GM18909 (cell line): Measurements from ENCODE around the gene ANK3.

Experiments used
- ATAC-seq: cut with Tn5 transposase; IDR thresholded peaks from one replicate; pipeline ENCODE4 v1.9.1; 2021; ENCODE audit warnings: mild to moderate bottlenecking; ENCODE audit not compliant: unreplicated experiment, poor library complexity

Gene ANK3

DNA sequence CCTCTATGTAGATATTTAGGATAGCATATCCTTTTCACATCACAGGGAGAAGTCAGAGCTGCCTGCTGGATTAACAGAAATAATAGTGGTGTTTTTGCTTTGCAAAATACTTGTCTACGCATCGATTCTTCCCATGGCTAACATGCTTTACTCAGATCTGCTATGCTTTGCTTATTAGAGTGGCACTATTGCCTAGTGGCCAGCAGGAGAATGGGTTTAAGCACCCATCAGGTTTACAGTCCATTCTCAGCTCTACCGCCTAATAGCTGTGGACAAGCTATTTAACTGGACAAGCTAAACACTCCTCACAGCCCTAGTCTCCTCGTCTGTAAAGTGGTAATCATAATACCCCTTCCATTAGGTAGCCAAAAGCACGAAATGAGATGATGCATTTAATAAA lies 265.1 kb downstream of the ANK3 start:
- no peak for ATAC-seq

DNA sequence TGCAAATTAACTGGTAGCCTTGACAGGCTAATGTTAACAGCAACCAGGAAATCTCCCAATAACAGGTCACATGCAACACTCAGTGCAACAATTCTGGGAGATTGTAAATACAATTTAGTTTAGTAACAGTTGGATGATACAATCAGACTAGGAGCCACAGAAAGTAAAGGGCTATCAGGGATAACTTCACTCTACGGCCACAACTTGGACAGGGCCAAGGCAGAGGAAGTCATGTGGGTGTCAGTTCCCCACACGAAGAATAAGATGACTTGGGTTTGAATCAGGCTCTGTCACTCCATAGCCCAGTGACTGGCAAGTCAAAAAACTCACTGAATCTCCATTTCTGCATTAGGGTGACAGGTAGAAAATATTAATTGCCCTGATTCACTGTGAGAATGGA lies 266.0 kb downstream of the ANK3 start:
- ATAC-seq = no peak

DNA sequence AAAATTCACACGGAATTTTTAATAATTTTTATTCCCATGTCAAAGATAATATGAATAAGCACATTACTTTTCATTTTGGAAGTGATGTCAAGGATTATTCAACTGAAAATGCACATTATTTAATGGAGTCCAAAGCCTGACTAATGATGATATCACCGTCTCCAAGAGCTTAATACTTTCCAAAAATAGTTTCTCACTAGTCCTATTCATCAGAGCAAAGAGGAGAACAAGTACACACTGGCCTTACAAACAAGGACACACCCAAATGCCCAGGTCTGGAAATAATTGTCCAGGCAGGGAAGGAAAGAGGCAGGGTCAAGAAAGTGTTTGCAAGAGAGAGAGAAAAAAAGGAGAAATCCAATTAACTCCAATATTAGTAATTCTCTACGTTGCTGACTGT lies 266.5 kb downstream of the ANK3 start:
- ATAC-seq = no peak

DNA sequence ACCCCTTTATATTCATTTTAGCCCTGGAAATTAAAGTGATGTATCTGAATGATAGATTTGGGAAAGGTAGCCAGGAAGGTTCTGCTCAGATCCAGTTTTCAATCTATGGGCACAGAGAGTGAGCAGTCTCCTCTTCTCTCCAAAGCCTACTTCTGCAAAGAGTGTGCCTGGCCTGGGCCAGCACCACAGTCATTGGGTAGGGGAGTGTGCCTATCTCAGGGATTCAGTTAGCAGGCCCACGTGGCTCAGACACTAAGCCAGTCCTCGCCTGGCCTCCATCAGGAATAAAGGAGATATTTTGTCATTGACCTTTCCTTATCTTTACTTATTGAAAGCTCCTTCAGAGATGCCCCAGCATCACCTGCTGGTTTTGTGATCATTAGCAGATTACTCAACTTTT lies 267.5 kb downstream of the ANK3 start:
- ATAC-seq = no peak

DNA sequence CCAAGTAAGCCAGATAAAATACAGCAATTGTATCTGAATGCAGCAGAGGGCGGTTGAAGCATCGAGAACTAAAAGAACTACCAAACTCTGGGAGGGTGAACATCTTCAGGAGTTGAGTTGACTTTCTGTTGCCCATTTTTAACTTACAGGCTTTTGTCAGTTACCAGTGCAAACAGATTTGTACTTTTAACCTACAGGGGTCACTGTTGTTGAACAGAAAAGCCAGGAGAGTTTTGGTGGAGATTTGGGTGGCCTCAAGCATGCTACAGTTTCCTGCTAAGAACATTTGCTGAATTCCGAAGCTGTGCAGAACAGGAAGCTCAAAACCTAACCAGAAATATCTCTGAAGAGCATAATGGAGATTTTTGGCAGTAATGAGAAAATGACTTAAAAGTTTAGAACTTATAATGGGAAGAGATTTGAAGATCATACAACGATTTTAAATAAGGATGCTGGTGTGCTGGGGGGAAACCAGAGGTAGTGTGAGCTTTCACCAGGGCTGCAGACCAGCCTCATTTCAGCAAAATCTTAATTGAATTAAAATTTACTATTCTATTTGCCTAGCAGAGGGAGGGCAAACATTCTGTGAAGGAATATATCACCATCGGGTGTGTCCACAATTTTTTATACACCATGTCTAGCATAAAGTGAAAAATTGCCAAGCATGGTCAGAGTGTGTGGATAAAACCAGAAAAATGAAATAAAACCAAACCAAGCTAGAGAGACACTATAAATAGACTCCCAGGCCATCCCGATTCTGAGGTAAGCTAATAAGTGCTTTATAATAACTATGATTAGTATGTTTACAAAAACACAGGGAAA lies 274.7 kb downstream of the ANK3 start:
- ATAC-seq = peak; percentile 79

DNA sequence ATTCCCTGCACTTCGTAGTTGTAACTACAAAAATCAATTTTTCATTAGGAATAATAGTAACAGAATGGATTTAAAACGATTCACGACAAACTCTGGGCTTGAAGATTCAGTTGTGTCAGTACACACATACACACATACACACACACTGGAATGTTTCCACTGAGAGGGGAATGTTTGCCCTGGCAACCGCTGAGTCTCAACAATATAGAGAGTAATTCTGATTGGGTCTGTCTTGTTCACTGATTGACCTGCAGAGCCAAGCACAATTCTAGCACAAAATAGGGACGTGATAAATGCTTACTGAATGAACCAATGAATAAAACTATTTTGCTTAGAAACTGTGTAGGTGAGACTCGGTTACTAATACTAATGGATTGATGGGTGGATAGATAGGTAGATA lies 278.9 kb downstream of the ANK3 start:
- no peak for ATAC-seq

DNA sequence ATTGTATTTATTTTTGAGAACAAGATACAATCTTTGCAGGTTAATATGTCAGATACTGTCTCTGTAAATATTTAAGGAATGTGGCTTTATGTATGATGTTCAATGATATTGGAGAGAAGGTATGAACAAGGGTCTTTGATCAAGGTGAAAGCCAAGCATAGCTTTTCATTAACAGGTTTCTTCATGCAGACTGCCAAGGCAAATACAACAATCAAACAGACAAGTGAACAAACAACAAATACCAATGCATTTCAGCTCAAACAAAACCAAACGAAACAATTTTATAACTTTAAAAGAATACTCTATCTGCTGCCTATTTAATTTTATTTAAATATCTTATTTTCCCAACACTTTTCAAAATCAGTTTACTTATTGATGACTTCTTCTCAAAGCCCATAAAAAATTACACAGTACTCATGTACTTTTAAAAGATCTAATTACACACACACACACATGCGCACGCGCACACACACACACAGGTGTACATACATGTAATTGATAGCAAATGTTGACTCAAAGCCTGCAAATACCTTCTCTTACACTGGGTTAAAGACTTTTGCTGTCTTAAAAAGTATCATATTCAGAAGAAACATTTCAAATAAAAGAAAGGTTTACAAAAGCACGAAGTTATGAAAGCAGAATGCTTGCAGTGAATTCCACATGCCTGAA lies 282.2 kb downstream of the ANK3 start:
- ATAC-seq = no peak

DNA sequence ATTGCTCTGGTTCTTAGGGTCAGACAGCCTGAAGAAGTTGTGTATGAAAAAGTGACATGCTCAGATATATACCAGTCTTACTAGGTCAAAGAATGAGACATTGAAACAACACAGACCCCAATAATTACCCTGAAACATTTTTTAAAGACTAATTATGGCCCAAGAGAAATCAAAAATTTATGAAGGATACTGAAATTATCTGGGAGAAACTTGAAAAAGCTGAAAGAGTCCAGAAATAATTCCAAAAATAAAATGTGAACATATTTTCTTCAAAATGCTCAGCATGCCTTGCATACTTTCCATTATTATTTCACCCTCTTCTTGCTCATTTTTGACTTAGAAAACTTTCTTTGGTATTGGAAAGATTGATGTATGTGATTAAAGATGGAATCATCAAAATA lies 284.4 kb downstream of the ANK3 start:
- no peak for ATAC-seq

DNA sequence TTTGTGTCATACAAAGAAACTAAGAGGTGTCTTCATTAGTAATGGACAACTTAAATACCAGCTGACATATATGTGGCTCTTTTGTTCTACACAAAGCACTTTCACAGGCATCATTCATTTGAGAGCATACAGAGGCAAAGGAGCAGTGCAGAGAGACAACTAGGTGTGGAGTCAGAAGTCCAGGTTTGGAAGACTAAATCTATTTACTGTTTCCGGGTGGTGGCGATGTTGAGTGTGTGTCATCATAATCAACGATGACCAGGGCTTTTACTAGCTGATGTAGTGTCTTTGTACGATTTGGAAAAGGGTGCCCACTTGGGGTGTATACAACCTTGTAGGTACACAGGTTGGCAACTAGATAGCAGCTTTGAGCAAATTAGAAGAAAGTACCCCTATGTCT lies 287.9 kb downstream of the ANK3 start:
- ATAC-seq = no peak

DNA sequence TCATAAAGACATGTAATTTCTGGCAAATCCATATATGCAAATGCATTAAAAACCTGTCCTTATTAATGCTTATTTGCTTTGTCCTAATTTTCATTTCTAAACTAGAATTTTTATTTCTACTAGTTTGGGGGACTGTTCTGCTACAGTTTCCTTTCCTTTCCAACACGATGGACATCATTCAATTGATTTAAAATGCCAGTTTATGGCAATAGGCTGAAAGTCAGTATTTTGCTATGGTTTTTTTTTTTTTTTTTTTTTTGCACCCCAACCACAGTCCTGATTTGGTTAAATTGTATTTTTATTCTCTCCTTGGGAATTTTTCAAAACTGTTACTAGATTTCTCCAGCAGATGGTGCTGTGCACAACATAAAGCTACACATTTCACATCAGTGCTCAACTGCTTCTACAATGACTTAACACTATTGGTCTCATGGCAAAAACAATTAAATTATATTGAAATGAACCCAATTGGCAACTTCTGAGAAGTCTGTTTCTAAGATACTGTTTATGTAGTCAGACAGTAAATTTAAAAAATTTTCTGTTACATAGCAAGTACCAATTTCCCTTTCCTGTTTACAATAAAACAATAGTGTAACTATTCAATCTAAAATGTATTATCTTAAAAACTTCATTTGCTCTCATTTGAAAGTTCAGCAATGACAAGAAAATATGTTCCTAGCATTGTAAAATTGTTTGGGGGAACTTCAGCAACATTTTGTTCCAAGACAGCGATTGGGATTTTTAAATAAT lies 289.5 kb downstream of the ANK3 start:
- ATAC-seq = no peak

DNA sequence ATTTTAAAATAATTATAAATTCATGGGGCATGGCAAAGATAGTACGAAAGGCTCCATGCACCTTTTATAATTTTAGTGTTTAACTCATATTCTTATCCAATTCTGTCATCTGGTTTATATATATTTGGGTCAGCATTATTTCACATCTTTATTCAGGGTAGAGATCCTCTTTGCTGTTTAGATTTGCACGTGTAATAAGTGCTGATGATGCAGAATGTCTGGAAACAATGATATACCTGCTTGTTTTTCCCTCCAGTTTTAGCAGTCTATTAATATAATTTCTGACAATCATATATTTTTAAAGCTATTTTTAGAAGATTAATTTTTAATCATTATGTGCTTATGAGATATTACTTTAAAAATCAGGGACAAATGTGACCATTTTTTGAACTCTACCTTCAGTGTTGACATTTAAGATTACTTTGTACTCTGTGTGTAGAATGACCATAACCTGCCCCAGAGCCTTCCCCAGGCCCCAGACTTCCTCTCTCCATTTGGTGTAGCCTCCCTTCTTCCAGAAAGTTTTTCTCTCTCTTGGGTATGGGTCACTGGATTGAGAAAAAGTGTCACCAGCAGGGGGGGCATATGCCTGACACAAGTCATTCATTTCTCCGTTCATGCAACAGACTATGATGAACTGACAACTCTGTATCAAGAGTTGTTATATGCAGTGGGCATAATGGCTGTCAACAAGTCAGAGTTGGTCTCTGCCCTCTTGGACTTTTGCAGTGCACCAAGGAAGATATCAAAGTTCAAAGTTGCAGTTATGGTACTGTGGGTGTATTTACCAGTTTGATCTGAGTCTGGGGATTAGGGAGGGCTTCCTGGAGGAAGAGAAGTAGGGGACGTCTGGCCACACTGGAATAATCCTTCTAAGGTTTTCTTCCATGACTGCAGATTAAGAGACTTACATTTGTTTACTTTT lies 290.7 kb downstream of the ANK3 start:
- ATAC-seq = no peak

DNA sequence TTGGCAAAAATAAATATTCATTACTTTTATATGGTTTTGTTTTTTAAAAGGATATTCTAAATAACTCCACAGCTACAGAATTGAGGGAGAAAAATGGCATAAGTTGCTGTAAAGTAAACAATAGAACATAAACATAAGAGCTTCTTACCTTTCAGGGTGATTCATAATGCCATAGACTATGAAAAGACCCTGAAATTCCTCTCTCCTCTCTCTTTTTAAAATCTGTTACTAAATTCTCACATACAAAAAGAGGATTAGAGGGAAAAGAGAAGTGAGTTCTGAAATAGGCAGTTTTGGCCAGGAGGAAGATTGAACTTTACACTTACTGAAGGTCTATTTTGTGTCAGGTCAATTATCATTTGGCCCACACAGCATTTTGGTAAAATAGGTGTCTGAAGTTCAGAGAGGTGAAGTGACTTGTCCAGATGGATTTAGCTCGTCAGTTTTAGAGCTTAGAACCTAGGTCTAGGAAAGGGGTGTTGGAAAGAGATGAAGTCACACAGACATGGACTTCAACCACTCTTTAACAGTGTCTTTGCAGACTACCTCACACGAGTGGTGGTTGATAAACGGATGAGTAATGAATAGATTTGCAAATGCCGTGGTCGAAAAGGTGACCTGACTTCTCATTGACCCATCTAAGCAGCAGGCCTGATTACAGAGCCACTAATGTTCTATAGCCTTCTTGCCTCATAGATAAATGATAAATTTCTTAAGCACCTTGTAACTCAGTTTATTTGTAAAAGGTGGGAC lies 292.7 kb downstream of the ANK3 start:
- ATAC-seq = peak; percentile 78

DNA sequence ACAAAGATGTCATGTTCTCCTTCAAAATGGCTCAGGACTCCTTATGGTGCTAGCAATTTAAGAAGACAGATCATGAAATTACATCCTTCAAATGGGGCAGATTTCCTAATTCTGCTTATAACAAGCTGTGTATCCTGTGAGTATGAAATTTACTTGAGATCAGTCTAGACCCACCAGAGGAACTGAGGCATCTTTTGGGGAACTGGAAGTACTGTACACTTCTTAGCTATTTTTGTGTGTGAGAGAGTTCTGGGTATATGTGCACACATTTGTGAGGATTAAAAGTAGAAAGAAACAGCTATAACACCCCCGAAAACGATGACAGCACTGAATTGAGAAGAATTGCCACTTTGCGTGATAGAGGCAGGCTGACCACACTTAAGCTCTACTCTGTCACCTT lies 296.4 kb downstream of the ANK3 start:
- ATAC-seq = peak; percentile 64

DNA sequence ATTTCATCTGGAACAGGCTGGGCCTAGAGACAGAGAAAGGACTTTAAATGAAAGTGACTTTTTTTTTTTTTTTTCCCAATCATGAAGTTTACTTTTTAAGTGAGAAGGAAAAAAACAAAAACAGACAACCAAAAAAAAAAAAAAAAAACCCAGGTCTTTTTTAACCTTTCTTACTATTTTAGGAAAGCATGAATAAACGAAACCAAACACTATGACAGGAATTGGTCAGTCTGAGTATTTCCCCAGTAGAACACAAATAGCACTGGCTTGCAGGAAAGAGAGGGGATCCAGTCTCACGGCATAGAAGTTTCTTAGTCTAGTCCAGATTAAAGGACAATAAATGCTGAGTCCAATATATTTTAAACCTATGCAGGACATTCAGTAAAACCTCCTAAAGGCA lies 302.8 kb downstream of the ANK3 start:
- peak; percentile 77 for ATAC-seq

DNA sequence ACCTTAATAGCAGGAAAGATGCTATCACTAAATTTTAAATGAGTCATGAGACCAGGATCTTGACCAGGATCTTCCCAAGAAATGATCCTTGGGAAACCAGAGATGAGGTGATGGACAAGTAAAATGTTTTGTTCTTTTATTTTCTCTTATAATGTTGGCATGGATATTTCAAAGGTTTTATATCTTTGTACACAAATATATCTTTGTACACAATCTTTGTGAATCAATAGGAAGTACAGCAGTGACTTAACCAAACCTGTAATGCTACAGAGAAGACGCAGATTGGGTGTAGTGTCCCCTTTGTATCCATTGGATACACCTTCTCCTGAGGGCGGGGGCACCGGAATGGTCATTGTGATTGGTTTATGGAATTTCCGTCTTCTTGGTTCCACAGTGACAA lies 303.3 kb downstream of the ANK3 start:
- no peak for ATAC-seq

DNA sequence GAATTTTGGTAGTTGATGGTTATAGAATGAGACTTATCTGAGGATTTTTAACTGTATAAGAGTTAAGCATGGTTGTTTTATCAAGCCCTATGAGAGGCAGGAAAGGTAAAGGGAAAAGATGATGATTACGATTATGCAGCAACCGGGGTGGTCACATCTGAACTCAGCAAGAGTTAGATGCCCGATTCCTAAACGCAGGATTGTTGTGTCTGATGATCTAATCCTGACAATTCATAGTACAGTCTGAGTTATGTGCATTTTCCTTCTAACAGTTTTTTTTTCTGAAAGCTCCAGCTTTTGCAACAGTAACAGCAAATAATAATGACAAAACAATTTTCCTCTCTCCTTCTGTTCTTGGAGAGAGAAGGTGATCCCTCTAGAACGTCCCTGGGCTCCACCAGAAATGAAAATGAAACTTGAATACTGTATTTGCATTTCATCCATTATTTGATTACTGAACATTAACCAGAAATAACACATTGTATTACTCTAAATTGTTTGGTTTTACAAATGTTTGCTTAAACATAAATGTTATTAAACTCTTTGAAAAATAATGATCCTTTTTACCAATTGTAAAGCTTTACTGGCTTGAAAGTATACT lies 306.8 kb downstream of the ANK3 start:
- no peak for ATAC-seq

DNA sequence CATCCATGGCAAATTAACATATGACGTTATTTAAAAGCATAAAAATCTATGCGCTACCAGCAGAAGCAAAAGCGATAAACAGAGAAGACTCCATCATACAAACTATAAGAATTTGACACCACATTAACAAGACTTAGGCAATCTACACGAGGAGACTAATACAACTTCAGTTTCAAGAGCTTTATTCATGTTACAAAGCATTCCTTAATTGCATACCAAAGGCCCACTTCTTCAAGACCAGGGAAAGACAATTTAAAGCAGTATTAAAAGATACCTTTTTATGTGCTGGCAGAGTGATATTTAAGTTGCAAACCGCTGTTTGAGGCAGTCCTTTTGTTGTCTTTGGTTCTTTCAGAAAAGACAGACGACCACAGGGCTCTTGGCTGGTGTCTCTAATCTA lies 307.3 kb downstream of the ANK3 start:
- no peak for ATAC-seq

DNA sequence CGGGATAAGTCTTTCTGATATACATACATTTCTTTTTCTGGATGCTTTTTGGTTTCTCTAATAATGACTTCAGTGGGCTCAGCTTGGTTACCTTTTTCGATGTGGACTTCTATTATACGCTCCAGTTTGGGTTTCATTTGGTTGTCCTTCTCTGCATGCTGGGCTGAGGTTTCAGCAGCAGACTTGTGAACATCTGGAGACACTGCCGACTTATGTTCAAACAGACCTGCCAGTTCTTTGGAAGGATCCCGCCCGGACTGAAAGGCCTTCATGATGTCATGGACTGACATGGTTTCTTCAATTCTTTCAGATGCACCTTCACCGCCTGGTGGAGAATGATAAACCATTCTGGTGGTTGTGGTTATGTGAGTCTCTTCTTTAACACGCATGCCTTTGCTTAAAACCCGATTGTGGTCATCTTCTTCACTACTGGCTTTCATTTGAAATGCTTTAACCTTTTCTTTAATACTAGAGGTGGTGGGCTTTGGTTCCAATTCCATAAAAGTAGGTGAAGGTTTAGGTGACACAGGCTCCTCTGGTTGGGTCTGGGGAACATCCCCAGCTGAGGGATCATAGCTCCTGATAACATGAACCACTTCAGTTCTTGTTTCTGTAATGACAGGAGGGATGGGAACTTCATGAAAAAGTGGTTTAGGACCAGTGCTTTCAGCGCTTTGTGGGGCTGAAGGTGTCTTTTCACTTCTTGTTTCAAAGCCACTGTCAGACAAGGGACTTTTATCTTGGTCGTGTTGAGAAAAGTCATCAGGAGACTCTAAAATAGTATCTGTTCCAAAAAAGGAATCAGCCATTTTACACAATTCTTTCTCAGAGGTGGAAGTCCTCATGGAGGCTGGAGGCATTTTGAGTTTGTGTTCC lies 315.7 kb downstream of the ANK3 start:
- peak; percentile 93 for ATAC-seq
